ENCODE data around the gene EXD3. TPM values are rescaled to one million over a fixed set of nuclear protein-coding genes. Genes with fewer than 3 reads are reported as not detected.

Gene EXD3
- total RNA-seq, 4 donors from 2014 or later, result 8.3 to 22.3 (median 14.2) TPM

GRCh38 chr9:137359850-137360249 lies 63.1 kb downstream of the EXD3 start:
- Histone ChIP-seq H3K36me3 (peaks cover 0 to 17% (median 0%) of the 10 kb centered on the region in 4 donors), H3K4me3 (no peak overlapping the region), H3K27ac (replicated peaks in 1 of 4) (no peak overlapping the region), H3K27me3 (no peaks in the 10 kb centered on the region), H3K4me1 (peaks cover 0 to 3% (median 1%) of the 10 kb centered on the region in 4 donors), H3K9me3 (peaks cover 0 to 22% (median 15%) of the 10 kb centered on the region in 4 donors)
- intact Hi-C loops (cut with DNase I), result no loop called here
- DNase-seq (ENCODE audit: extremely low spot score), result no peak
- no peak for TF ChIP-seq POLR2AphosphoS5 (IDR thresholded peaks at IDR 0.05)
- TF ChIP-seq POLR2A (IDR thresholded peaks at IDR 0.05; ENCODE audit: low read depth), result no peak
- TF ChIP-seq EP300 (IDR thresholded peaks at IDR 0.05), result no peak
- TF ChIP-seq CTCF (IDR thresholded peaks at IDR 0.05), result no peak
- WGBS, result no CpG with 5 or more reads among the region's 5 CpGs

DNA sequence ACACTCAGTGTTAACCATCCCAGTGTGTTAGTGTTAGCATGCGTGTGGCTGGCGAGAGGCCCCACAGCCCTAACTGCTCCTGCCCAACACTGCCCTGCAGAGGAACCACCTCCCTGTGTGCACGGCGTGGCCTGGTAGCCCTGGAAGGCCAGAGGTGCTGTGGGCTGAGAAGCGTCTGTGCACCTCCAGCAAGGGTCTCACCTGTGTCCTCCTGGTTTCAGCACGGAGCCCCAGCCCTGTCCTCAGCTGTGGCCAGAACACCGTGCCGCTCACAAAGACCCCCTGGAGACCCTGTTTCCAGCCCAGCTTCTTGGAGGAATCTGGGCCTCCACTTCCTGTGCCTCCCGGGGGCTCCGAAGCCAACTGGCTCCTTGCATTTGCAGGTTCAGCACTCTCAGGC lies 64.8 kb downstream of the EXD3 start:
- Histone ChIP-seq H3K27me3 (no peaks in the 10 kb centered on the region), H3K27ac (replicated peaks in 1 of 4) (no peak overlapping the region), H3K4me3 (no peak overlapping the region), H3K4me1 (peaks cover 5 to 15% (median 12%) of the 10 kb centered on the region in 4 donors), H3K36me3 (peaks cover 0 to 17% (median 1%) of the 10 kb centered on the region in 4 donors), H3K9me3 (peaks cover 0 to 16% (median 13%) of the 10 kb centered on the region in 4 donors)
- TF ChIP-seq POLR2A (IDR thresholded peaks at IDR 0.05; ENCODE audit: low read depth), result no peak
- TF ChIP-seq CTCF (IDR thresholded peaks at IDR 0.05), result no peak
- TF ChIP-seq EP300 (IDR thresholded peaks at IDR 0.05), result no peak
- no peak for TF ChIP-seq POLR2AphosphoS5 (IDR thresholded peaks at IDR 0.05)
- 92% methylated on average over 10 of the region's 10 CpGs for WGBS
- intact Hi-C loops (cut with DNase I), result no loop called here
- DNase-seq (ENCODE audit: extremely low spot score), result no peak

DNA sequence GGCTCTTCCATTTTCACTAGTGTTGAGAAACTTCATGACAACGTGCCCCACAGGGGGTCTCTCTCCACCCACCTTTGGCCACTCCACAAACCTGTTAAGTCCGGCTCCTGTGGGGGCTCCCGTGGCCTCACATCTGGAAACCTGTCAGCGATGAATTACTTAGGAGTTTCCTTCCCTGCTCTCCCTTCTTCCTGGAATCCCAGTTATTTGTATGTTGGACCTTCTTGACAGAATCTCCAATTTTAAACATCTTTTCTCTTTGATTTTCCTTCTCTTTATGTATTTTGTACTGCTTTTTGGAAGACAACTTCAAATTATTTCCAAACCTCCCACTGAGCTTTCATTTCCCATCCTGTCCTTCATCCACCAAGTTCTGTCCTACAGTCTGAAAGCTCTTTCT lies 65.8 kb downstream of the EXD3 start:
- no peak for DNase-seq (ENCODE audit: extremely low spot score)
- peaks cover 0 to 17% (median 1%) of the 10 kb centered on the region in 4 donors for H3K36me3 ChIP-seq
- H3K9me3 ChIP-seq, result peaks cover 0 to 16% (median 13%) of the 10 kb centered on the region in 4 donors
- H3K4me3 ChIP-seq, result no peak overlapping the region
- 93% methylated on average over 4 of the region's 4 CpGs for WGBS
- peaks cover 5 to 17% (median 14%) of the 10 kb centered on the region in 4 donors for H3K4me1 ChIP-seq
- no peaks in the 10 kb centered on the region for H3K27me3 ChIP-seq
- H3K27ac ChIP-seq (replicated peaks in 1 of 4), result no peak overlapping the region
- no peak for TF ChIP-seq CTCF (IDR thresholded peaks at IDR 0.05)
- TF ChIP-seq POLR2AphosphoS5 (IDR thresholded peaks at IDR 0.05), result no peak
- TF ChIP-seq EP300 (IDR thresholded peaks at IDR 0.05), result no peak
- no peak for TF ChIP-seq POLR2A (IDR thresholded peaks at IDR 0.05; ENCODE audit: low read depth)
- intact Hi-C loops (cut with DNase I), result no loop called here

DNA sequence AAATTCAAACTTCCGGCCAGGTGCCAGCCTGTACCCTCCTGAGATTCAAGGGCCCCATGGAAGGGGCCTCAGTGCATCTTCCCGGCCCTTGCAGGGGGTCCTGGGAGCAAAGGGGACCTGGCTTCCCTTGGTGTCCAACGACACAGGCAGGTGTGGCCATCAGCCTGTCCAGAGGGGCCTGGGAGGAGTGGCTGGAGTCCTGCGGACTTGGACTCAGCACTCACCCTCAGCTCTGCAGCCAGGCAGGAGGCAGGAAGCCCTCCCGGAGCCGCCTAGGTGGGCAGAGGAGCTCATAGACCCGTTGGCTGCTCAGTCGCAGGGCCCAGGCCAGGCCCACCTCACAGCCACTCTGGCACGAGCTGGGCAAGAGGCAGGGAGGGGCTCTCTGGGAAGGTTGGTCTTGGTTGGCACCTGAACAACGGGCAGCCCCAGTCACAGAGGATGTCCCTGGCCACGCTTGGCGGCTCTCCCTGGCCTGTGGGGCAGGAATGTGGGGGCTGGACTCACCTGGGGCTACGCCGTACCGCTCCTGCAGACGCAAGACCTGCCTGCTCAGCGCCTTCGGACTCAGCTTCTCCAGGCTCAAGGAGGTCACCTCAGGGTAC lies 67.1 kb downstream of the EXD3 start:
- intact Hi-C loops (cut with DNase I), result no loop called here
- H3K36me3 ChIP-seq, result peaks cover 0 to 22% (median 1%) of the 10 kb centered on the region in 4 donors
- H3K9me3 ChIP-seq, result peaks cover 0 to 16% (median 13%) of the 10 kb centered on the region in 4 donors
- no peaks in the 10 kb centered on the region for H3K27me3 ChIP-seq
- DNase-seq (ENCODE audit: extremely low spot score), result no peak
- peaks cover 5 to 17% (median 14%) of the 10 kb centered on the region in 4 donors for H3K4me1 ChIP-seq
- H3K27ac ChIP-seq (replicated peaks in 1 of 4), result no peak overlapping the region
- no peak overlapping the region for H3K4me3 ChIP-seq
- 93% methylated on average over 12 of the region's 18 CpGs for WGBS
- no peak for TF ChIP-seq CTCF (IDR thresholded peaks at IDR 0.05)
- no peak for TF ChIP-seq POLR2AphosphoS5 (IDR thresholded peaks at IDR 0.05)
- no peak for TF ChIP-seq EP300 (IDR thresholded peaks at IDR 0.05)
- TF ChIP-seq POLR2A (IDR thresholded peaks at IDR 0.05; ENCODE audit: low read depth), result no peak

Data from esophagus muscularis mucosa (tissue), 4 donors.